SU-DHL-6 (cell line): ENCODE data around the gene GPR176.

Experiments used
- H2AFZ ChIP-seq: fragments of 200-600 bp; sonication (generic); 2 replicates; pipeline ENCODE4 v1.6.1; 2014; ENCODE audit warnings: low read depth, mild to moderate bottlenecking, moderate library complexity, mixed read lengths, antibody characterized with exemption, low read length; ENCODE audit not compliant: severe bottlenecking
- H3F3A ChIP-seq: fragments of 200-600 bp; shearing (Covaris generic); 2 replicates; pipeline ENCODE4 v1.6.0; 2016; ENCODE audit warnings: antibody characterized with exemption, mild to moderate bottlenecking; ENCODE audit not compliant: insufficient read depth
- H3K27ac ChIP-seq: fragments of 200-600 bp; sonication (generic); 2 replicates; pipeline ENCODE4 v1.5.1; 2016; ENCODE audit warnings: low read depth, mild to moderate bottlenecking, low read length, moderate library complexity, mixed read lengths
- H3K27me3 ChIP-seq: fragments of 200-600 bp; sonication (generic), shearing (Covaris generic); 2 replicates; pipeline ENCODE4 v1.6.0; 2014; ENCODE audit warnings: mild to moderate bottlenecking, low read length
- H3K36me3 ChIP-seq: fragments of 200-600 bp; sonication (generic); 2 replicates; pipeline ENCODE4 v1.6.1; 2014; ENCODE audit warnings: mild to moderate bottlenecking, low read length, mixed read lengths
- H3K4me2 ChIP-seq: fragments of 300-600, 200-600 bp; shearing (Covaris generic), sonication (generic); 2 replicates; pipeline ENCODE4 v1.6.0; 2014; ENCODE audit warnings: low read length, low read depth, mild to moderate bottlenecking; ENCODE audit not compliant: poor library complexity, severe bottlenecking
- H3K4me3 ChIP-seq: fragments of 200-600 bp; sonication (generic); 2 replicates; pipeline ENCODE4 v1.5.1; 2014; ENCODE audit warnings: antibody characterized with exemption, low read length, mild to moderate bottlenecking, mixed read lengths; ENCODE audit not compliant: insufficient read depth, poor library complexity, severe bottlenecking
- H3K79me2 ChIP-seq: fragments of 200-600 bp; sonication (generic); 2 replicates; pipeline ENCODE4 v1.6.1; 2014; ENCODE audit warnings: mild to moderate bottlenecking, low read length, moderate library complexity; ENCODE audit not compliant: insufficient read depth
- H3K9ac ChIP-seq: fragments of 200-600 bp; sonication (generic); 2 replicates; pipeline ENCODE4 v1.7.0; 2014; ENCODE audit warnings: mild to moderate bottlenecking, low read length
- H3K9me2 ChIP-seq: fragments of 200-600 bp; sonication (generic); replicated peaks from 2 replicates; pipeline ENCODE4 v1.6.1; 2014; ENCODE audit warnings: low read length; ENCODE audit not compliant: insufficient read depth
- H3K9me3 ChIP-seq: fragments of 200-600 bp; sonication (generic); 2 replicates; pipeline ENCODE4 v1.6.1; 2014; ENCODE audit warnings: low read length, mixed read lengths; ENCODE audit not compliant: insufficient read depth
- H4K20me1 ChIP-seq: fragments of 200-600 bp; sonication (generic); 2 replicates; pipeline ENCODE4 v1.6.1; 2014; ENCODE audit warnings: low read depth, mild to moderate bottlenecking, antibody characterized with exemption, low read length, moderate library complexity, mixed read lengths
- EZH2phosphoT487 ChIP-seq: fragments of 200-600 bp; sonication (generic), shearing (Covaris generic); conservative IDR thresholded peaks from 2 replicates; pipeline ENCODE4 v1.6.1; 2018; ENCODE audit warnings: mild to moderate bottlenecking, antibody characterized with exemption, low read length, moderate library complexity, mixed read lengths
- TF ChIP-seq, protein P1 (sequence below): fragments of 200-600 bp; sonication (generic); IDR thresholded peaks from one replicate; pipeline ENCODE4 v1.5.1; 2017; ENCODE audit warnings: antibody characterized with exemption, mild to moderate bottlenecking, low read length, moderate library complexity; ENCODE audit not compliant: insufficient read depth, poor library complexity, severe bottlenecking

Gene GPR176

DNA sequence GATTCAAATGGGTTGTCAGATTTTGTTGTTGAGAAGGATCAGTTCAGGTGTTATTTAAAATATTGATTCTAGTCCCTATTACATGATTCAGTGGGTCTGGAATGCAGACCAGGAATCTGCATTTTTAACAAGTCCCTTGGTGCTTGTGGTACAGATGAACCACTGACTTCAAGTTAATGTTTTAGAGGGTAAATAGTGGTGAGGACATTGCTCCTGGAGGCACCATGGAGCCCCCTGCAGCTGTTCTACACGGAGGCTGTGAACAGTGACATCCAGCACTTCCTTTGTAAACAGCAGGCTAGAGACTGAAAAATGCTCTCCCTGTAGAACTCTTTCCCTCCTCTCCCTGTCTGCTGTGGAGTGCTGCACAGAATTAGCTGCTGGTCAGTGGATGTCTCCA, 132.6 kb downstream of the GPR176 start:
- H3K27ac ChIP-seq = no peak overlapping the region
- H3K4me2 ChIP-seq = no peak overlapping the region
- H3K9ac ChIP-seq = no peak overlapping the region
- H3K4me3 ChIP-seq = no peak overlapping the region
- no peak overlapping the region for H2AFZ ChIP-seq
- H3K79me2 ChIP-seq = no peaks in the 10 kb centered on the region
- peaks cover 4% of the 10 kb centered on the region; the same call in 1 of the 2 replicates for H3F3A ChIP-seq
- TF ChIP-seq, protein P1, sequence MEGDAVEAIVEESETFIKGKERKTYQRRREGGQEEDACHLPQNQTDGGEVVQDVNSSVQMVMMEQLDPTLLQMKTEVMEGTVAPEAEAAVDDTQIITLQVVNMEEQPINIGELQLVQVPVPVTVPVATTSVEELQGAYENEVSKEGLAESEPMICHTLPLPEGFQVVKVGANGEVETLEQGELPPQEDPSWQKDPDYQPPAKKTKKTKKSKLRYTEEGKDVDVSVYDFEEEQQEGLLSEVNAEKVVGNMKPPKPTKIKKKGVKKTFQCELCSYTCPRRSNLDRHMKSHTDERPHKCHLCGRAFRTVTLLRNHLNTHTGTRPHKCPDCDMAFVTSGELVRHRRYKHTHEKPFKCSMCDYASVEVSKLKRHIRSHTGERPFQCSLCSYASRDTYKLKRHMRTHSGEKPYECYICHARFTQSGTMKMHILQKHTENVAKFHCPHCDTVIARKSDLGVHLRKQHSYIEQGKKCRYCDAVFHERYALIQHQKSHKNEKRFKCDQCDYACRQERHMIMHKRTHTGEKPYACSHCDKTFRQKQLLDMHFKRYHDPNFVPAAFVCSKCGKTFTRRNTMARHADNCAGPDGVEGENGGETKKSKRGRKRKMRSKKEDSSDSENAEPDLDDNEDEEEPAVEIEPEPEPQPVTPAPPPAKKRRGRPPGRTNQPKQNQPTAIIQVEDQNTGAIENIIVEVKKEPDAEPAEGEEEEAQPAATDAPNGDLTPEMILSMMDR = no peak
- TF ChIP-seq EZH2phosphoT487 = no peak
- H4K20me1 ChIP-seq = no peaks in the 10 kb centered on the region
- H3K27me3 ChIP-seq = no peaks in the 10 kb centered on the region
- no peaks in the 10 kb centered on the region for H3K9me3 ChIP-seq
- no peaks in the 10 kb centered on the region for H3K9me2 ChIP-seq
- no peaks in the 10 kb centered on the region for H3K36me3 ChIP-seq

DNA sequence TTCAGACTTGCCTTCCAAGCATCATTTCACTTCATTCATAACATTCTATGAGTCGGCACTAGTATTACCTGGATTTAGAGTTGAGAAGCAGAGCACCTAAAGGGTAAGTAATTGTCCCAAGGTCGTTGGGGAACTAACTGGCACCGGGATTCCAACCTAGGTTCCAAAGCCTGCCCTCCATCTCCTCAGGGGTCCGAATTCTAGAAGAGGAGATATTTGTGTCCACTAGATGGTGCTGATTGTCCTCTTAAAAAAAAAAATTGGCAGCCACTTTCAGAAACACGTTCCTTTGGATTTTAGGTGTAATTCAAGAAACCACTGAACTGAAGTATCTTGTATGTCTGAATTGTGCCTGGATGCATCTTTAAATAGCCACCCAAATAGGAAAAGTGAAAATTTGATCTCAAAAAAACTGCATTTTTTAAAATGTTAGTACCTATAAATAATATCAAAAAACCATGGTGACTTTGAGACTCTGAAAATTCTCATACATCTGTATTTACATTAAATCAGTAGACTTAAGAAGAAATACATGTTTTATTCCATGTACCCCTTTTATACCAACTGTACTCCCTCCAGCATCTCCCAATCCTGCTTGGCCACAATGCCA, 133.5 kb downstream of the GPR176 start:
- Histone ChIP-seq H3F3A (peaks cover 4% of the 10 kb centered on the region; the same call in 1 of the 2 replicates), H4K20me1 (no peaks in the 10 kb centered on the region), H3K9ac (no peak overlapping the region), H3K4me3 (no peak overlapping the region), H3K9me3 (no peaks in the 10 kb centered on the region), H3K9me2 (no peaks in the 10 kb centered on the region), H3K4me2 (no peak overlapping the region), H3K79me2 (no peaks in the 10 kb centered on the region), H3K36me3 (no peaks in the 10 kb centered on the region), H3K27me3 (no peaks in the 10 kb centered on the region), H3K27ac (no peak overlapping the region), H2AFZ (no peak overlapping the region)
- TF ChIP-seq EZH2phosphoT487 = no peak
- TF ChIP-seq, protein P1 = peak; percentile 53

DNA sequence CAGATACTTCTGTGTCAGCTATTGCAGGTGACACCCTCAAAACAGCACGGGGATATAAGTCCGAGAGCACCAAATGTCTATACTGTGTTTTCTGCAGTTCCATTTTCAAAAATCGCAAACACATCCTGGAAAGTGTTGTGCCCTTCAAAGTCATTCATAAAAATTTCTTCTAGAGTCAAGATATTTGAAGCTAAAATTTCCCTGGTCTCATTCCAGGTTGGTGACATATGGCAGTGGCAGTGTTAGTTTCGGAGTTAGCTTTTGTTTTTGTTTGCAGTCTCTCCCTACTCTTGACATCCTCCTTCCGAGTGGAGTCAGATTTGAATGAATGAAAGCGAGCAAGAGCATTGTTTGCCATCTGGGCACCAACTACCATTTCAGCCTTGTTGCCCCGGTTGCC, 134.2 kb downstream of the GPR176 start:
- Histone ChIP-seq H3K9ac (no peak overlapping the region), H4K20me1 (no peaks in the 10 kb centered on the region), H3K9me3 (no peaks in the 10 kb centered on the region), H3K36me3 (no peaks in the 10 kb centered on the region), H3K27ac (no peak overlapping the region), H3F3A (peaks cover 4% of the 10 kb centered on the region; the same call in 1 of the 2 replicates), H3K4me3 (no peak overlapping the region), H3K27me3 (no peaks in the 10 kb centered on the region), H2AFZ (no peak overlapping the region), H3K9me2 (no peaks in the 10 kb centered on the region), H3K4me2 (no peak overlapping the region), H3K79me2 (no peaks in the 10 kb centered on the region)
- TF ChIP-seq, protein P1 = no peak
